Skeletal muscle satellite cell (primary cell): Measurements from ENCODE around the gene MAD1L1.

Source experiments
- H3K27me3 ChIP-seq: 2 replicates; pipeline ENCODE4 v1.7.0; 2013; ENCODE audit warnings: low read length; ENCODE audit not compliant: control insufficient read depth, insufficient read depth
- H3K36me3 ChIP-seq: 2 replicates; pipeline ENCODE4 v1.7.0; 2013; ENCODE audit warnings: mild to moderate bottlenecking, control low read depth, low read length; ENCODE audit not compliant: insufficient read depth
- H3K4me1 ChIP-seq: 2 replicates; pipeline ENCODE4 v1.7.0; 2013; ENCODE audit warnings: low read length; ENCODE audit not compliant: control insufficient read depth, insufficient read depth
- H3K4me2 ChIP-seq: 2 replicates; pipeline ENCODE4 v1.7.0; 2013; ENCODE audit warnings: mild to moderate bottlenecking, low read length
- H3K4me3 ChIP-seq: 2 replicates; pipeline ENCODE4 v1.7.0; 2013; ENCODE audit warnings: low read length
- H3K9ac ChIP-seq: 2 replicates; pipeline ENCODE4 v1.7.0; 2013; ENCODE audit warnings: mild to moderate bottlenecking, low read depth, low read length, moderate library complexity
- H3K9me3 ChIP-seq: replicated peaks from 2 replicates; pipeline ENCODE4 v1.7.0; 2013; ENCODE audit warnings: mild to moderate bottlenecking, control low read depth, low read length

MAD1L1 gene

GRCh38 chr7:2222516-2222915 lies 10.2 kb downstream of the MAD1L1 start:
- Histone ChIP-seq H3K9ac (no peak overlapping the region), H3K36me3 (peaks cover 44% of the 10 kb centered on the region), H3K4me3 (no peak overlapping the region), H3K27me3 (no peaks in the 10 kb centered on the region), H3K9me3 (no peaks in the 10 kb centered on the region), H3K4me2 (no peak overlapping the region), H3K4me1 (no peaks in the 10 kb centered on the region)

- Histone ChIP-seq H3K9ac (no peak overlapping the region), H3K36me3 (peaks cover 55% of the 10 kb centered on the region), H3K4me3 (no peak overlapping the region), H3K27me3 (no peaks in the 10 kb centered on the region), H3K9me3 (no peaks in the 10 kb centered on the region), H3K4me1 (no peaks in the 10 kb centered on the region), H3K4me2 (no peak overlapping the region)
Observed at GRCh38 chr7:2220954-2221353, 11.8 kb downstream of the MAD1L1 start.

- H3K9ac ChIP-seq, result no peak overlapping the region
- H3K27me3 ChIP-seq, result no peaks in the 10 kb centered on the region
- no peak overlapping the region for H3K4me3 ChIP-seq
- H3K4me2 ChIP-seq, result no peak overlapping the region
- no peaks in the 10 kb centered on the region for H3K9me3 ChIP-seq
- no peaks in the 10 kb centered on the region for H3K4me1 ChIP-seq
- peaks cover 56% of the 10 kb centered on the region for H3K36me3 ChIP-seq
Observed at GRCh38 chr7:2220506-2220905, 12.2 kb downstream of the MAD1L1 start.

GRCh38 chr7:2220030-2220429 lies 12.7 kb downstream of the MAD1L1 start:
- H3K4me2 ChIP-seq, result no peak overlapping the region
- H3K9me3 ChIP-seq, result no peaks in the 10 kb centered on the region
- peaks cover 54% of the 10 kb centered on the region for H3K36me3 ChIP-seq
- H3K27me3 ChIP-seq, result no peaks in the 10 kb centered on the region
- no peaks in the 10 kb centered on the region for H3K4me1 ChIP-seq
- H3K9ac ChIP-seq, result no peak overlapping the region
- H3K4me3 ChIP-seq, result no peak overlapping the region

GRCh38 chr7:2219606-2220005 lies 13.1 kb downstream of the MAD1L1 start:
- Histone ChIP-seq H3K4me3 (no peak overlapping the region), H3K9ac (no peak overlapping the region), H3K27me3 (no peaks in the 10 kb centered on the region), H3K4me1 (no peaks in the 10 kb centered on the region), H3K9me3 (no peaks in the 10 kb centered on the region), H3K4me2 (no peak overlapping the region), H3K36me3 (peaks cover 55% of the 10 kb centered on the region)

- H3K4me3 ChIP-seq, result no peak overlapping the region
- no peak overlapping the region for H3K9ac ChIP-seq
- H3K9me3 ChIP-seq, result no peaks in the 10 kb centered on the region
- H3K4me2 ChIP-seq, result no peak overlapping the region
- H3K27me3 ChIP-seq, result no peaks in the 10 kb centered on the region
- peaks cover 56% of the 10 kb centered on the region for H3K36me3 ChIP-seq
- no peaks in the 10 kb centered on the region for H3K4me1 ChIP-seq
Observed at GRCh38 chr7:2219136-2219535, 13.6 kb downstream of the MAD1L1 start.

- no peak overlapping the region for H3K4me2 ChIP-seq
- H3K4me3 ChIP-seq, result no peak overlapping the region
- H3K4me1 ChIP-seq, result no peaks in the 10 kb centered on the region
- no peaks in the 10 kb centered on the region for H3K27me3 ChIP-seq
- peaks cover 59% of the 10 kb centered on the region for H3K36me3 ChIP-seq
- no peaks in the 10 kb centered on the region for H3K9me3 ChIP-seq
- H3K9ac ChIP-seq, result no peak overlapping the region
Observed at GRCh38 chr7:2218444-2218785, 14.3 kb downstream of the MAD1L1 start.

GRCh38 chr7:2217716-2218443 lies 14.9 kb downstream of the MAD1L1 start:
- Histone ChIP-seq H3K27me3 (no peaks in the 10 kb centered on the region), H3K4me1 (no peaks in the 10 kb centered on the region), H3K9ac (no peak overlapping the region), H3K9me3 (no peaks in the 10 kb centered on the region), H3K36me3 (peaks cover 57% of the 10 kb centered on the region), H3K4me2 (no peak overlapping the region), H3K4me3 (no peak overlapping the region)

- Histone ChIP-seq H3K36me3 (peaks cover 57% of the 10 kb centered on the region), H3K9me3 (no peaks in the 10 kb centered on the region), H3K4me1 (no peaks in the 10 kb centered on the region), H3K9ac (no peak overlapping the region), H3K4me2 (no peak overlapping the region), H3K4me3 (no peak overlapping the region), H3K27me3 (no peaks in the 10 kb centered on the region)
Observed at GRCh38 chr7:2217206-2217605, 15.5 kb downstream of the MAD1L1 start.

GRCh38 chr7:2215851-2216250 lies 16.9 kb downstream of the MAD1L1 start:
- peaks cover 56% of the 10 kb centered on the region for H3K36me3 ChIP-seq

GRCh38 chr7:2214636-2215035 lies 18.1 kb downstream of the MAD1L1 start:
- H3K36me3 ChIP-seq, result peaks cover 53% of the 10 kb centered on the region
- H3K9ac ChIP-seq, result no peak overlapping the region
- no peak overlapping the region for H3K4me3 ChIP-seq
- no peaks in the 10 kb centered on the region for H3K9me3 ChIP-seq
- H3K4me1 ChIP-seq, result no peaks in the 10 kb centered on the region
- H3K27me3 ChIP-seq, result no peaks in the 10 kb centered on the region
- H3K4me2 ChIP-seq, result no peak overlapping the region

More at GRCh38 chr7:2215851-2216250, 16.9 kb downstream of the MAD1L1 start:
- Histone ChIP-seq H3K9me3 (no peaks in the 10 kb centered on the region), H3K9ac (no peak overlapping the region), H3K4me3 (no peak overlapping the region), H3K27me3 (no peaks in the 10 kb centered on the region), H3K4me1 (no peaks in the 10 kb centered on the region), H3K4me2 (no peak overlapping the region)

- Histone ChIP-seq H3K4me3 (no peak overlapping the region), H3K36me3 (peaks cover 53% of the 10 kb centered on the region), H3K9me3 (no peaks in the 10 kb centered on the region), H3K9ac (no peak overlapping the region), H3K4me2 (no peak overlapping the region), H3K4me1 (no peaks in the 10 kb centered on the region), H3K27me3 (no peaks in the 10 kb centered on the region)
Observed at GRCh38 chr7:2213551-2214215, 19.1 kb downstream of the MAD1L1 start.
